ENCODE data around the gene PCDHB15. TPM values are rescaled to one million over a fixed set of nuclear protein-coding genes. Genes with fewer than 3 reads are reported as not detected.
"Not testable (repeated sequence)": the region's sequence is repeated elsewhere in the genome, so short reads cannot be mapped to it uniquely, and the experiment has no call there.

Gene PCDHB15
- total RNA-seq, 1 donor from 2014 or later: 2.6 TPM

- ATAC-seq (no peak), DNase-seq (no peak)
- intact Hi-C loops (cut with micrococcal nuclease): no loop called here
Measured at GRCh38 chr5:141236516-141237313, 8.5 kb upstream of the PCDHB15 start.

- DNase-seq (no peak), ATAC-seq (no peak)
- intact Hi-C loops (cut with micrococcal nuclease): no loop called here
Measured at GRCh38 chr5:141241496-141241895, 3.7 kb upstream of the PCDHB15 start.

GRCh38 chr5:141246971-141247370 lies 1.8 kb downstream of the PCDHB15 start:
- ATAC-seq; intact Hi-C loops (cut with micrococcal nuclease); DNase-seq: not testable (repeated sequence)

- ATAC-seq; DNase-seq; intact Hi-C loops (cut with micrococcal nuclease): not testable (repeated sequence)
Measured at GRCh38 chr5:141247434-141247833, 2.2 kb downstream of the PCDHB15 start.

- no peak for ATAC-seq
- no peak for DNase-seq
- intact Hi-C loops (cut with micrococcal nuclease): no loop called here
Measured at GRCh38 chr5:141250576-141250975, 5.4 kb downstream of the PCDHB15 start.

DNA sequence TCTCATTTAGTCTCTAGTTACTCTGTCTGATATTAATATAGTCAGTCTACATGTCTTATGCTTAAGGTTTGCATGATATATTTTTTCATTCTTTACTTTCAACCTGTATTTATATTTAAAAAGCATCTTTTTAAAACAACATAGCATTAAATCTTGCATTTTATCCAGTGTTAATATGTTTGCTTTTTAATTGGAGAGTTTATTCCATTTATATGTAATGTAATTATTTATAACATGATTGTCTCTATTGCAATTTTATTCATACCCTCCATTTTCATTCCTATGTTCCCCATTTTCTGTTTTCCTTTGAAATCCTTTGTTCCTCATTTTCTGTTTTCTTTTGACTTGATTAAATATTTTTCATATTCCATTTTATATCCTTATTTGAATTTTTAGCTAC lies 13.3 kb downstream of the PCDHB15 start:
- ATAC-seq (no peak), DNase-seq (no peak)
- intact Hi-C loops (cut with micrococcal nuclease): no loop called here

DNA sequence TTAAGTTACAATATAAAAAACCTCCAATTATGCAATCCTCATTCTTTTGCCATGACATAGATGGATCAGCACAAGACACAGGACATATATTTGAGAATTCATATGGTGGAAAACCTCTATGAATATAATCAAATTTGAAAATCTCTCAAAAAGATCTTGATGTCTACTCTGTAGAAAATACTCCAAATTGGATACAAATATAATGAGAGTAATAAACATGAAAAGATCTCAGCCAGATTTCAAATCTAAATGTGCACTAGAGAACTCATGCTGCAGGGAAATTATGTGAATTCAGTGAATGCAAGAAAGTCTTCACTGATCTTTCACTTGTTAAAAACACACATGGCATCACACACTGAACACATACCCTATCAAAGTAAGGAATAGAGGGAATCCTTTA lies 13.8 kb downstream of the PCDHB15 start:
- ATAC-seq: no peak
- DNase-seq: no peak
- intact Hi-C loops (cut with micrococcal nuclease): no loop called here

GRCh38 chr5:141260458-141261237 lies 15.5 kb downstream of the PCDHB15 start:
- ATAC-seq (no peak), DNase-seq (no peak)
- intact Hi-C loops (cut with micrococcal nuclease): no loop called here

DNA sequence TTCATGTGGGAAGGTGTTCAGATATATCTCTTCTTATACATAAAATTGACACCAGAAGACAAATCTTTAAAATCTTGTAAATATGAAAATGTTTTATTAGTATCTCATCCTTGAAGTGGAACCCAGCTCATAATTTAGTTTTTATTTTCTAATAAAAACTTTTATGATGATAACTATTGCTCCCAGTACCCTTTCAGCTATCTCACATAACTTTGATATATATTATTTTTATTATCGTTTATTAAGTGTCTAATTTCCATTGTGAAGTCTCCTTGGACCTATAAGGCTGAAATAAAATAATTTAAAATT lies 16.0 kb downstream of the PCDHB15 start:
- no peak for DNase-seq
- intact Hi-C loops (cut with micrococcal nuclease): no loop called here
- no peak for ATAC-seq

- intact Hi-C loops (cut with micrococcal nuclease): no loop called here
- DNase-seq: no peak
- no peak for ATAC-seq
Measured at GRCh38 chr5:141269195-141269594, 24.0 kb downstream of the PCDHB15 start.

DNA sequence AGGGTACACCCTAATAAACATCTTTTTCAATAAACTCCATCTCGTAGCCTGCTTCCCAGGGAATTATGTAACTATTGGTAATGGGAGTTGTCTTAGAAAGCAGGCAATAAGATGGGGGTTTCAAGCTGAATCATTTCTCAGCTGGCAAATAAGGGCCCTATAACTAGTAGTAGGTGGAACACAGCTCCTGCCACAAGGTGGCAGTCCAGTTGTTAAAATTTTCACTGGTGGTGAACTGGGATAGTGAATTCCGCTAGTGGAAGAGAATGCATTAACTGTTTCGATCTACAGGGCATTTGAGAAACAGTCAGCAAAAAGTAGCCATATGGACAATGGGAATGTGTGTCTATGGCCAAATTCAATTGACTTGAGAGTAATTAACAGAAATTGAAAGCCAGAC lies 27.7 kb downstream of the PCDHB15 start:
- DNase-seq: no peak
- intact Hi-C loops (cut with micrococcal nuclease): no loop called here
- ATAC-seq: no peak

DNA sequence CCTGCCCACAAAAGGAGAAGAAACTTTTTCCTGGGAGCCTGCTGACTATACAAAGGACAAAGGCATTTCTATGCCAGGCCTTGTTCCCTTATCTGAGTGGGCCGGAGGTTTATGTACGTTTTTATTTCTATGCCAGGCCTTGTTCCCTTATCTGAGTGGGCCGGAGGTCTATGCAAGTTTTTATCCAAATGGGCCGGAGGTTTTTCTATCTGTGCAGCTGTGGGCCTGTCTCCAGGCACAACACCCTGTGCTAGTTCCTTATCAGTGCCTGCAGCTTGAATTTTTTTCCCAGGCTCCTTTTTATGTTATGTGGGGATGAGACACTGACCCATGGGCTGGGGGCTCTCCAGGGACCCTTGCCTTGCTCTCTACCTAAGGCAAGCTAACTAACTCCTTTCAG lies 53.2 kb downstream of the PCDHB15 start:
- intact Hi-C loops (cut with micrococcal nuclease): no loop called here
- no peak for ATAC-seq
- no peak for DNase-seq

Other genes with a start within 250 kb of the PCDHB15 start
- not detected for gene PCDHB1, start 194.0 kb upstream of the PCDHB15 start, total RNA-seq
- 2.2 TPM for gene PCDHB2, start 150.8 kb upstream of the PCDHB15 start, total RNA-seq
- 0.99 TPM for gene PCDHB3, start 144.9 kb upstream of the PCDHB15 start, total RNA-seq
- gene PCDHB4, start 123.6 kb upstream of the PCDHB15 start, total RNA-seq: 1.5 TPM
- gene PCDHB5, start 110.2 kb upstream of the PCDHB15 start, total RNA-seq: 3.1 TPM
- gene PCDHB6, start 95.3 kb upstream of the PCDHB15 start, total RNA-seq: 0.32 TPM
- gene PCDHB7, start 72.8 kb upstream of the PCDHB15 start, total RNA-seq: 0.77 TPM
- gene PCDHB8, start 67.6 kb upstream of the PCDHB15 start, total RNA-seq: 1.8 TPM
- gene PCDHB16, start 63.0 kb upstream of the PCDHB15 start, total RNA-seq: 2.7 TPM
- 0.59 TPM for gene PCDHB9, start 58.2 kb upstream of the PCDHB15 start, total RNA-seq
- gene PCDHB10, start 53.0 kb upstream of the PCDHB15 start, total RNA-seq: 0.64 TPM
- gene PCDHB11, start 45.8 kb upstream of the PCDHB15 start, total RNA-seq: 0.74 TPM
- gene PCDHB12, start 36.7 kb upstream of the PCDHB15 start, total RNA-seq: 1.3 TPM
- 1.7 TPM for gene PCDHB13, start 31.5 kb upstream of the PCDHB15 start, total RNA-seq
- 2.5 TPM for gene PCDHB14, start 22.1 kb upstream of the PCDHB15 start, total RNA-seq
- not detected for gene SLC25A2, start 58.7 kb downstream of the PCDHB15 start, total RNA-seq
- gene TAF7, start 75.4 kb downstream of the PCDHB15 start, total RNA-seq: 106 TPM
- gene PCDHGA1, start 85.1 kb downstream of the PCDHB15 start, total RNA-seq: 3.0 TPM
- 6.0 TPM for gene PCDHGA2, start 93.4 kb downstream of the PCDHB15 start, total RNA-seq
- gene PCDHGA3, start 98.4 kb downstream of the PCDHB15 start, total RNA-seq: 12.1 TPM
- 7.1 TPM for gene PCDHGB1, start 104.7 kb downstream of the PCDHB15 start, total RNA-seq
- gene PCDHGA4, start 109.6 kb downstream of the PCDHB15 start, total RNA-seq: 8.4 TPM
- 8.7 TPM for gene PCDHGB2, start 114.6 kb downstream of the PCDHB15 start, total RNA-seq
- gene PCDHGA5, start 118.8 kb downstream of the PCDHB15 start, total RNA-seq: 5.3 TPM
- 7.2 TPM for gene PCDHGB3, start 124.8 kb downstream of the PCDHB15 start, total RNA-seq
- gene PCDHGA6, start 128.5 kb downstream of the PCDHB15 start, total RNA-seq: 5.7 TPM
- gene PCDHGA7, start 137.3 kb downstream of the PCDHB15 start, total RNA-seq: 7.0 TPM
- gene PCDHGB4, start 142.3 kb downstream of the PCDHB15 start, total RNA-seq: 5.4 TPM
- gene PCDHGA8, start 147.2 kb downstream of the PCDHB15 start, total RNA-seq: 9.1 TPM
- gene PCDHGB5, start 152.6 kb downstream of the PCDHB15 start, total RNA-seq: 6.4 TPM
- gene PCDHGA9, start 157.4 kb downstream of the PCDHB15 start, total RNA-seq: 4.5 TPM
- gene PCDHGB6, start 162.6 kb downstream of the PCDHB15 start, total RNA-seq: 4.7 TPM
- gene PCDHGA10, start 167.6 kb downstream of the PCDHB15 start, total RNA-seq: 5.3 TPM
- gene PCDHGB7, start 172.3 kb downstream of the PCDHB15 start, total RNA-seq: 8.8 TPM
- 5.0 TPM for gene PCDHGA11, start 175.7 kb downstream of the PCDHB15 start, total RNA-seq
- gene PCDHGA12, start 185.1 kb downstream of the PCDHB15 start, total RNA-seq: 5.1 TPM
- 13.4 TPM for gene PCDHGC3, start 230.6 kb downstream of the PCDHB15 start, total RNA-seq
- 2.5 TPM for gene PCDHGC4, start 239.6 kb downstream of the PCDHB15 start, total RNA-seq
- gene PCDHGC5, start 243.7 kb downstream of the PCDHB15 start, total RNA-seq: 3.2 TPM